HG02943 (cell line): Measurements from ENCODE around the gene GXYLT2.
"Not testable (repeated sequence)": the region's sequence is repeated elsewhere in the genome, so short reads cannot be mapped to it uniquely, and the experiment has no call there.

Experiments used
- ATAC-seq: cut with Tn5 transposase; IDR thresholded peaks from one replicate; pipeline ENCODE4 v1.9.1; 2021; ENCODE audit warnings: mild to moderate bottlenecking, low read depth, moderate library complexity; ENCODE audit not compliant: unreplicated experiment

GXYLT2 gene

GRCh38 chr3:73003050-73003449 is 115.2 kb downstream of the GXYLT2 start:
- not testable (repeated sequence) for ATAC-seq

GRCh38 chr3:73004316-73004715 is 116.5 kb downstream of the GXYLT2 start:
- ATAC-seq, result no peak

DNA sequence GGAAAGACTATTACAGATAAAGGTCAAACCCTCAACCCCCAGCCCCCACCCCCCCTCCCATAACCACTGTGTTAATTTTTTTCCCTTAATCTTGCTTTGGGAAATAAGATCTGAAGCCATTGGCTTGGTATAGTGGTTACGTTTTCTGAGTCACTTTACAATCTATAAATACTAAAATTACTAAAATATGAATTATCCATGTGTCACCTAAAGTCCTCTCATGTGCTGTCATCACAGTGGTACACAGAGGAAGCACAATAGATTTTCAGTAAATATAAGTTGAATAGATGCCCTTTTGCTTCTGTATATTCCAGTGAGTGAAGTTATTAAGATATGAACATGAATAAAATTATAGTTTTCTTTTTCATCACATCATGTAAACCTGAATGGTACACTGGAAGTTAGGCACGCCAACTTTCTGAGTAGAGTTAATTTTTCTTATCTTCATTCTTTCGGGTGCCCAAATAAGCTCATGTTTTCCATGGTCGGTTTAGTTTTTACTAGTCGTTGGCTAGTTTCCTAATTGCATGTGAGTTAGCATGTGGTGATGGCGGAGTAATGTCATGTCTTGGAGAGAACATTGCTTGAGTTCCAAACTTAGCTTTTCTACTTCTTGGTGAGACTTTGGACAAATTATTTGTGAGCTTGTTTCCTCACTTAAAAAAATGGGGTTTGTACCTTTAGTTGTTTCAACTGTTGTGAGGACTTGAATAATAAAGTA is 120.3 kb downstream of the GXYLT2 start:
- no peak for ATAC-seq

GRCh38 chr3:73009008-73009407 is 121.2 kb downstream of the GXYLT2 start:
- no peak for ATAC-seq

DNA sequence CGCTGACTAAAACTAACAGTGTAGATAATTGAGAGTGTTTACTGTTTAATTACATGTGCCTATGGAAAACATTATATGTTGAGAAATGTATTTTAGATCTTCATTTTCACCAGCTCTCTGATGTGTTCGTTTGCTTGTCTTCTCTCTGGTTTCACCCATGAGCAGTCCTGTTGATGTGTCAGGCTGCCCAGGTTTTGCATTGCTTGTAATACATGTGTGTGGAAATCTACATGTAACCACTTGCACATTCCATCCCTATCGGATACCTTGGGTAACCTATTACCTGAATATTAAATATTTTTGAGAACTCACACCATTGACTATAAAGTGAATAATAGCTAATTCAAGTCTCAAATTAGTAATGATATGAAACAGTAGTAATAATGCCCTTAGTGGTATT is 121.9 kb downstream of the GXYLT2 start:
- no peak for ATAC-seq

DNA sequence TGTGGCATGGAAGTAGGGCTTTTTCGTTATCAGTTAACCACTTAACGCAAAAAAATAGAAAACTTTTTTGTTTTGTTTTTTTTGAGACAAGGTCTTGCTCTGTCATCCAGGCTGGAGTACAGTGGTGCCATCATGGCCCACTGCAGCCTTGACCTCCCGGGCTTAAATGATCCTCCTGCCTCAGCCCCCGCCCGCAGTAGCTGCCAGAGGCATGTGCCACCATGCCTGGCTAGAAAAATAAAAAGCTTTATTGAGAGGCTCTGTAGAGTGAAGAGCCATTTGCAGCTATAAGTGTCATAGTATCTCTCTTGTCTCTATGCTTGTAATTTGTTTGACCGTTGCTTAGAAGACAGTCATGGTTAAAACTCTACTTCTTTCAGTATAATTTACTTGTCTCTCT is 122.3 kb downstream of the GXYLT2 start:
- no peak for ATAC-seq

DNA sequence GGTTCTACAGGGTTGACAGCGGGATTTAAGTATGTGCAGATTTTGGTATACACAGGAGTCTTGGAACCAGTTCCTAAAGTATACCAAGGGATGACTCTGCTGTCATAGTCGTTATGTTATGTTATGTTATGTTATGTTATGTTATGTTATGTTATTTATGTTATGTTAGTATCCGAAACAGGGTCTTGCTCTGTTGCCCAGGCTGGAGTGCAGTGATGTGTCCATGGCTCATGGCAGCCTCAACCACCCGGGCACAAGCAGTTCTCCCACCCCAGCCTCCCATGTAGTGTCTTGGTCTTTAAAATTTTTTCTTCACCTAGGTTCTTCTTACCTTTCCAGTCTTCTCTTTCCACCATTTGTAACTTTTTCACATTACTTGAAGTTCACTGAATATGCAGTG is 130.5 kb downstream of the GXYLT2 start:
- ATAC-seq, result no peak

DNA sequence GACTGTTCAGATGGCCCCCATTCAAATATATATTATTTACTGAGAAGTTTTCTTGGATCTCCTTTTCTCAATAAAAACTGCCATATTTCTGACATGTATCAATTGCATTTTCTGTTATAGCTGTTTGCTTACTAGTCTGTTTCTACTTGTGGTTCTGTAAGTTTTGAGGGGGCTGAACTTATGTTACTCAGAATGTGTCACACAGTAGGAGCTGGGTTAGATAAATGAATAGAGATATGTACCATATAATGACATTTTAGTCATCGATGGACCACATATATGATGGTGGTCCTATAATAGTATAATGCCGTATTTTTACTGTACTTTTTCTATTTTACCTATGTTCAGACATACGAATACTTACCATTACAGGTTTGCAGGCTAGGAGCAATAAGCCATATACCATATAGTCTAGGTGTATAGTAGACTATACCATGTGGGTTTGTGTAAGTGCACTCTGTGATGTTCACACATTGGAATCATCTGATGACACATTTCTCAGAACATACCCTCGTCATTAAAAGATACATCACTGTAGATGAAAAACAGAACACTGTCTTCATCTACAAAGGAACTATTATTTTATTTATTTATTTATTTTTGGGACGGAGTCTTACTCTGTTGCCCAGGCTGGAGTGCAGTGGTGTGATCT is 131.1 kb downstream of the GXYLT2 start:
- no peak for ATAC-seq

DNA sequence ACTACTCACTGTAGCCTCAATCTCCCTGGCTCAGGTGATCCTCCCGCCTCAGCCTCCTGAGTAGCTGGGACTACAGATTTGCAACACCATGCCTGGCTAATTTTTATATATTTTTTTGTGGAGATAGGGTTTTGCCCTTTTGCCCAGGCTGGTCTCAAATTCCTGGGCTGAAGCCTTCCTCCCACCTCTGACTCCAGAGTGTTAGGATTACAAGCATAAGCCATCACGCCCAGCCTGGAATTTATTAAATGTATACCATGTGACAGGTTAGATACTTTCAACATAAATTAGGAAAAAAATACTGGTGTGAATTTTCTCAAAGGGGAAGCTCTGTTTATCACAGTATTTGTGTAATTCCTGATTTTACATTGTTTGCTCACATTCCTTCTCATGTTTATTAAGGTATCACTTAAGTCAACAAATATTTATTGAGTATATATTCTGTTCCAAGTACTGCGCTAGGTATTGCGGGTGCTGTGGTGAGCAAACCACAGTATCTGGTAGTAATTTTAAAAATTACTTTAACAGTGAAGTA is 133.5 kb downstream of the GXYLT2 start:
- ATAC-seq, result no peak

DNA sequence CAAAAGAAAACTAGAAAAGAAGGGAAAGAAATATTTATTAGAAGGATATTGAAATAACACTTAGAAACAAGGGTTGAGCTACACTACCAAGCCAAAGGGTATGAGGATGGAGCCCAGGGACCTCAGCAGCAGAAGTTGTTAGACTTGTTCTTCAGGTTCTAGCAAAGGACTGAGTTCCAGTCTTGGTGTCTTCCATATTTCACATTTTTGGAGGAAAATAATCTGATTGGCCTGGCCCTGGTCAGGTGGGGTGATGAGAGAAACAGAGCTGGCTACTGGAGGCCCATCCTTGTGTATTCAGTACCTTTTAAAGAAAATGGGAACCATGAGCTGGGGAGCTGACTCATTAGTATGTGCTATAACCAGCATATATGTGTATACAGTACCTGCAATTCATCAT is 137.0 kb downstream of the GXYLT2 start:
- no peak for ATAC-seq

GRCh38 chr3:73026111-73026759 is 138.4 kb downstream of the GXYLT2 start:
- no peak for ATAC-seq
